ENCODE data around the gene SMPX.

The SMPX gene

GRCh38 chrX:21661316-21661715 is 96.6 kb downstream of the SMPX start:
- no peak for TF ChIP-seq ZNF8 (CRISPR knock-in tag; IDR thresholded peaks at IDR 0.05)
- no peak for TF ChIP-seq RARB (CRISPR knock-in tag; IDR thresholded peaks at IDR 0.05)
- TF ChIP-seq CREB5 (CRISPR knock-in tag; IDR thresholded peaks at IDR 0.05; ENCODE audit: low read depth) = no peak
- no peak for TF ChIP-seq CSRNP3 (CRISPR knock-in tag; IDR thresholded peaks at IDR 0.05)
- no peak for TF ChIP-seq PATZ1 (CRISPR knock-in tag; IDR thresholded peaks at IDR 0.05; ENCODE audit: borderline replicate concordance)
- no peak for TF ChIP-seq OSR1 (CRISPR knock-in tag; IDR thresholded peaks at IDR 0.05)
- TF ChIP-seq BACH2 (CRISPR knock-in tag; IDR thresholded peaks at IDR 0.05; ENCODE audit: borderline replicate concordance) = no peak
- TF ChIP-seq GLIS3 (CRISPR knock-in tag; IDR thresholded peaks at IDR 0.05) = no peak
- TF ChIP-seq TCF4 (CRISPR knock-in tag; IDR thresholded peaks at IDR 0.05; ENCODE audit: borderline replicate concordance) = no peak
- no peak for TF ChIP-seq CSDC2 (CRISPR knock-in tag; IDR thresholded peaks at IDR 0.05)
- no peak for TF ChIP-seq PPARA (CRISPR knock-in tag; IDR thresholded peaks at IDR 0.05; ENCODE audit: borderline replicate concordance)
- TF ChIP-seq ARNTL (CRISPR knock-in tag; IDR thresholded peaks at IDR 0.05; ENCODE audit: borderline replicate concordance, low read depth) = no peak
- TF ChIP-seq, protein P1, sequence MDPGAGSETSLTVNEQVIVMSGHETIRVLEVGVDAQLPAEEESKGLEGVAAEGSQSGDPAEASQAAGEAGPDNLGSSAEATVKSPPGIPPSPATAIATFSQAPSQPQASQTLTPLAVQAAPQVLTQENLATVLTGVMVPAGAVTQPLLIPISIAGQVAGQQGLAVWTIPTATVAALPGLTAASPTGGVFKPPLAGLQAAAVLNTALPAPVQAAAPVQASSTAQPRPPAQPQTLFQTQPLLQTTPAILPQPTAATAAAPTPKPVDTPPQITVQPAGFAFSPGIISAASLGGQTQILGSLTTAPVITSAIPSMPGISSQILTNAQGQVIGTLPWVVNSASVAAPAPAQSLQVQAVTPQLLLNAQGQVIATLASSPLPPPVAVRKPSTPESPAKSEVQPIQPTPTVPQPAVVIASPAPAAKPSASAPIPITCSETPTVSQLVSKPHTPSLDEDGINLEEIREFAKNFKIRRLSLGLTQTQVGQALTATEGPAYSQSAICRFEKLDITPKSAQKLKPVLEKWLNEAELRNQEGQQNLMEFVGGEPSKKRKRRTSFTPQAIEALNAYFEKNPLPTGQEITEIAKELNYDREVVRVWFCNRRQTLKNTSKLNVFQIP (CRISPR knock-in tag; IDR thresholded peaks at IDR 0.05; ENCODE audit: borderline replicate concordance, low read depth) = no peak
- ATAC-seq = no peak

DNA sequence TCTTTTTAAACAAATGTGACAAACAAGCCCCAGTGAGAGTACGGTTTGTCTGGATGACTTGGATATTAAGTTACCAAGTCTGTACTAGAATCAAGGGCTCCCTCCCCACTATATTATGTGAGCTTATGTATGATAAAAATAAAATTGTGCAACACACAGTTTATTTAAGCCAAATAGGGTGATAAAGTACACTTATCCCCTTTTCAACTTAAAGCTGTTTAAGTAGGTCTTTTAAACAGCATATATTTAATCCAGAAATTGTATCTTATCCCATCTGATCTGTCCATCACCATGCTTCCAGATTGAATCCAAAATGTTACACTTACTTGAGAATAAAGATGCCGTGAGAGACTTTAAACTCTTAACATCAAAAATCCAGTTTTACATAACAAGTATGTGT is 97.8 kb downstream of the SMPX start:
- ATAC-seq = no peak
- TF ChIP-seq BACH2 (CRISPR knock-in tag; IDR thresholded peaks at IDR 0.05; ENCODE audit: borderline replicate concordance) (no peak), CSRNP3 (CRISPR knock-in tag; IDR thresholded peaks at IDR 0.05) (no peak), SNAI2 (CRISPR knock-in tag; IDR thresholded peaks at IDR 0.05) (no peak), OSR1 (CRISPR knock-in tag; IDR thresholded peaks at IDR 0.05) (no peak), ISL1 (CRISPR knock-in tag; IDR thresholded peaks at IDR 0.05) (no peak), RARB (CRISPR knock-in tag; IDR thresholded peaks at IDR 0.05) (no peak), TSHZ2 (CRISPR knock-in tag; IDR thresholded peaks at IDR 0.05) (no peak), ZFP30 (CRISPR knock-in tag; IDR thresholded peaks at IDR 0.05) (no peak), ZFP3 (CRISPR knock-in tag; IDR thresholded peaks at IDR 0.05) (no peak), TCF4 (CRISPR knock-in tag; IDR thresholded peaks at IDR 0.05; ENCODE audit: borderline replicate concordance) (no peak)

- ATAC-seq = no peak
- TF ChIP-seq TCF4 (CRISPR knock-in tag; IDR thresholded peaks at IDR 0.05; ENCODE audit: borderline replicate concordance) (no peak), ZFP3 (CRISPR knock-in tag; IDR thresholded peaks at IDR 0.05) (no peak), TOX (CRISPR knock-in tag; IDR thresholded peaks at IDR 0.05; ENCODE audit: borderline replicate concordance) (no peak), CSRNP3 (CRISPR knock-in tag; IDR thresholded peaks at IDR 0.05) (no peak), TSHZ2 (CRISPR knock-in tag; IDR thresholded peaks at IDR 0.05) (no peak), ZC3H10 (CRISPR knock-in tag; IDR thresholded peaks at IDR 0.05) (no peak), ESRRG (CRISPR knock-in tag; IDR thresholded peaks at IDR 0.05) (no peak), ZNF565 (CRISPR knock-in tag; conservative IDR thresholded peaks at IDR 0.05; ENCODE audit: low read depth) (no peak), GLIS3 (CRISPR knock-in tag; IDR thresholded peaks at IDR 0.05) (no peak)
Observed at GRCh38 chrX:21659320-21659719, 98.6 kb downstream of the SMPX start.
